ENCODE data around the gene NUDC.

Gene NUDC

DNA sequence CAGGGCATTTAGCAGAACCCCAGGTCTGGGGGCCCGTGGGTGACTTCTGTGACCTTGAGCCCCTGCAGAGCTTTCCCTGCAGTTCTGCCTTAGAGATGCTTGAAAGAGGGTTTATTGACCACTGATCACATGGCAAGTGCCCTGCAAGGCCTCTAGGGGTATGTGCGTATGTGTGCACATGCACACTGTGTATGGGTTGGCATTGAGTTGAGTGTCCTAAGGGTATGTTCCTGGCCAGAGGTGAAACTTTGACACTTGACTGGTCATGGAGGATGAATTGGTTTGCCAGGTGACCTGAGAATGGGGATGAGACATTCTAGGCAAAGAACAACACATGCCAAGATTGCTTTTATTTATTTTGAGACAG lies 17.1 kb downstream of the NUDC start:
- no peaks in the 10 kb centered on the region for H3K27me3 ChIP-seq (ENCODE audit: control insufficient read depth in 3 of 3, insufficient read depth in 3 of 3, low read depth in 1 of 3, low read length in 3 of 3)
- H2BK12ac ChIP-seq (ENCODE audit: low read length), result no peak overlapping the region
- H2AK5ac ChIP-seq (ENCODE audit: low read depth, low read length), result no peak overlapping the region
- H3K9ac ChIP-seq (ENCODE audit: low read depth, low read length, poor library complexity), result no peak overlapping the region
- H2BK15ac ChIP-seq (ENCODE audit: low read length), result no peak overlapping the region
- H3K14ac ChIP-seq (ENCODE audit: low read length), result no peak overlapping the region
- no CpG with 5 or more reads among the region's 2 CpGs for WGBS, 2 donors (ENCODE audit: extremely low coverage in 2 of 2, insufficient read length in 2 of 2, insufficient replicate concordance in 1 of 2)
- H2BK5ac ChIP-seq (ENCODE audit: low read length), result no peak overlapping the region
- H3K23ac ChIP-seq (ENCODE audit: low read depth, low read length, poor library complexity), result no peak overlapping the region
- H3K79me1 ChIP-seq (ENCODE audit: low read depth, low read length), result peaks cover 12% of the 10 kb centered on the region
- no peaks in the 10 kb centered on the region for H3K4me1 ChIP-seq (ENCODE audit: control insufficient read depth in 2 of 2, insufficient read depth in 1 of 2, low read depth in 1 of 2, low read length in 2 of 2)
- peaks cover 31 to 81% of the 10 kb centered on the region in 2 donors for H3K36me3 ChIP-seq (replicated peaks in 1 of 2; ENCODE audit: control insufficient read depth in 2 of 2, insufficient read depth in 2 of 2, low read length in 2 of 2)
- H3K4me2 ChIP-seq (ENCODE audit: insufficient read depth, low read length, poor library complexity, severe bottlenecking), result no peak overlapping the region
- H3K27ac ChIP-seq (replicated peaks; ENCODE audit: low read length), result no peak overlapping the region
- H4K8ac ChIP-seq (ENCODE audit: low read depth, low read length), result no peak overlapping the region
- no peak for DNase-seq (ENCODE audit: low spot score)
- no peak overlapping the region for H3K4me3 ChIP-seq (ENCODE audit: low read length in 2 of 2)
- no peak overlapping the region for H3K4ac ChIP-seq (ENCODE audit: low read length)
- H3K18ac ChIP-seq (ENCODE audit: low read length), result no peak overlapping the region
- H4K91ac ChIP-seq (ENCODE audit: low read depth, low read length, poor library complexity), result no peak overlapping the region
- no peaks in the 10 kb centered on the region for H3K9me3 ChIP-seq (replicated peaks in 1 of 2; ENCODE audit: control insufficient read depth in 2 of 2, insufficient read depth in 1 of 2, low read depth in 1 of 2, low read length in 2 of 2)
- H2AFZ ChIP-seq (ENCODE audit: low read length), result no peak overlapping the region
- H2BK120ac ChIP-seq (ENCODE audit: low read depth, low read length), result no peak overlapping the region

DNA sequence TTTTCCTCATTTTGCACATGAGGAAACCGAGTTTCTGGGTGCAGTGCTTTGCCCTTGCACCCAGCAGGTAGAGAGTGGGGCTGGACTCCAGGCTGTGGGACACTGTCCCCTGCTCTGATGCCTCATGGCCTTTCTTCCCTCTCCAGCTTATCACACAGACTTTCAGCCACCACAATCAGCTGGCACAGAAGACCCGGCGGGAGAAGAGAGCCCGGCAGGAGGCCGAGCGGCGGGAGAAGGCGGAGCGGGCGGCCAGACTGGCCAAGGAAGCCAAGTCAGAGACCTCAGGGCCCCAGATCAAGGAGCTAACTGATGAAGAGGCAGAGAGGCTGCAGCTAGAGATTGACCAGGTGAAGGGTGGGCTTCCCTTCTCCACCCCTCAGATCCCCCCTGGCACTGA lies 19.8 kb downstream of the NUDC start:
- no peak for DNase-seq (ENCODE audit: low spot score)
- no peaks in the 10 kb centered on the region for H3K9me3 ChIP-seq (replicated peaks in 1 of 2; ENCODE audit: control insufficient read depth in 2 of 2, insufficient read depth in 1 of 2, low read depth in 1 of 2, low read length in 2 of 2)
- no peak overlapping the region for H3K4me2 ChIP-seq (ENCODE audit: insufficient read depth, low read length, poor library complexity, severe bottlenecking)
- no peak overlapping the region for H3K27ac ChIP-seq (replicated peaks; ENCODE audit: low read length)
- H3K4me3 ChIP-seq (ENCODE audit: low read length in 2 of 2), result no peak overlapping the region
- H4K8ac ChIP-seq (ENCODE audit: low read depth, low read length), result no peak overlapping the region
- H2BK15ac ChIP-seq (ENCODE audit: low read length), result no peak overlapping the region
- no peak overlapping the region for H2BK12ac ChIP-seq (ENCODE audit: low read length)
- no peak overlapping the region for H4K91ac ChIP-seq (ENCODE audit: low read depth, low read length, poor library complexity)
- no peaks in the 10 kb centered on the region for H3K27me3 ChIP-seq (ENCODE audit: control insufficient read depth in 3 of 3, insufficient read depth in 3 of 3, low read depth in 1 of 3, low read length in 3 of 3)
- no peak overlapping the region for H2BK120ac ChIP-seq (ENCODE audit: low read depth, low read length)
- no peak overlapping the region for H2AFZ ChIP-seq (ENCODE audit: low read length)
- H3K4ac ChIP-seq (ENCODE audit: low read length), result no peak overlapping the region
- no peaks in the 10 kb centered on the region for H3K4me1 ChIP-seq (ENCODE audit: control insufficient read depth in 2 of 2, insufficient read depth in 1 of 2, low read depth in 1 of 2, low read length in 2 of 2)
- H3K9ac ChIP-seq (ENCODE audit: low read depth, low read length, poor library complexity), result no peak overlapping the region
- H3K18ac ChIP-seq (ENCODE audit: low read length), result no peak overlapping the region
- H3K14ac ChIP-seq (ENCODE audit: low read length), result no peak overlapping the region
- no peak overlapping the region for H3K23ac ChIP-seq (ENCODE audit: low read depth, low read length, poor library complexity)
- H3K36me3 ChIP-seq (replicated peaks in 1 of 2; ENCODE audit: control insufficient read depth in 2 of 2, insufficient read depth in 2 of 2, low read length in 2 of 2), result peaks cover 46 to 88% of the 10 kb centered on the region in 2 donors
- H2BK5ac ChIP-seq (ENCODE audit: low read length), result no peak overlapping the region
- H2AK5ac ChIP-seq (ENCODE audit: low read depth, low read length), result no peak overlapping the region
- WGBS, 2 donors (ENCODE audit: extremely low coverage in 2 of 2, insufficient read length in 2 of 2, insufficient replicate concordance in 1 of 2), result no CpG with 5 or more reads among the region's 10 CpGs
- peaks cover 10% of the 10 kb centered on the region for H3K79me1 ChIP-seq (ENCODE audit: low read depth, low read length)

DNA sequence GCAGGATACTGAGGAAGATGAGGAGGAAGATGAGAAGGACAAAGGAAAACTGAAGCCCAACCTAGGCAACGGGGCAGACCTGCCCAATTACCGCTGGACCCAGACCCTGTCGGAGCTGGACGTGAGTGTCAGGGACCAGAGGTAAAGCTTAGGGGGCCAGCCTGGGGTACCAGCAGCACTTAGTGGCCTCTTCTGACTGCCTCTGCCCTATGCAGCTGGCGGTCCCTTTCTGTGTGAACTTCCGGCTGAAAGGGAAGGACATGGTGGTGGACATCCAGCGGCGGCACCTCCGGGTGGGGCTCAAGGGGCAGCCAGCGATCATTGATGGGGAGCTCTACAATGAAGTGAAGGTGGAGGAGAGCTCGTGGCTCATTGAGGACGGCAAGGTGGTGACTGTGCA lies 21.1 kb downstream of the NUDC start:
- no peaks in the 10 kb centered on the region for H3K4me1 ChIP-seq (ENCODE audit: control insufficient read depth in 2 of 2, insufficient read depth in 1 of 2, low read depth in 1 of 2, low read length in 2 of 2)
- peaks cover 0 to 4% of the 10 kb centered on the region in 2 donors for H3K9me3 ChIP-seq (replicated peaks in 1 of 2; ENCODE audit: control insufficient read depth in 2 of 2, insufficient read depth in 1 of 2, low read depth in 1 of 2, low read length in 2 of 2)
- H3K18ac ChIP-seq (ENCODE audit: low read length), result no peak overlapping the region
- H3K14ac ChIP-seq (ENCODE audit: low read length), result no peak overlapping the region
- H3K4me2 ChIP-seq (ENCODE audit: insufficient read depth, low read length, poor library complexity, severe bottlenecking), result no peak overlapping the region
- H2BK120ac ChIP-seq (ENCODE audit: low read depth, low read length), result no peak overlapping the region
- no peak overlapping the region for H2BK15ac ChIP-seq (ENCODE audit: low read length)
- no peak overlapping the region for H2AFZ ChIP-seq (ENCODE audit: low read length)
- H3K23ac ChIP-seq (ENCODE audit: low read depth, low read length, poor library complexity), result peak overlapping the region; percentile 65
- H4K8ac ChIP-seq (ENCODE audit: low read depth, low read length), result no peak overlapping the region
- DNase-seq (ENCODE audit: low spot score), result no peak
- H2BK12ac ChIP-seq (ENCODE audit: low read length), result no peak overlapping the region
- H2BK5ac ChIP-seq (ENCODE audit: low read length), result peak overlapping the region; percentile 53
- no peak overlapping the region for H2AK5ac ChIP-seq (ENCODE audit: low read depth, low read length)
- H3K4ac ChIP-seq (ENCODE audit: low read length), result no peak overlapping the region
- WGBS, 2 donors (ENCODE audit: extremely low coverage in 2 of 2, insufficient read length in 2 of 2, insufficient replicate concordance in 1 of 2), result no CpG with 5 or more reads among the region's 12 CpGs
- H3K4me3 ChIP-seq (ENCODE audit: low read length in 2 of 2), result peak overlapping the region in 1 of 2 donors; percentile 32
- H3K9ac ChIP-seq (ENCODE audit: low read depth, low read length, poor library complexity), result no peak overlapping the region
- peaks cover 47 to 84% of the 10 kb centered on the region in 2 donors for H3K36me3 ChIP-seq (replicated peaks in 1 of 2; ENCODE audit: control insufficient read depth in 2 of 2, insufficient read depth in 2 of 2, low read length in 2 of 2)
- no peaks in the 10 kb centered on the region for H3K27me3 ChIP-seq (ENCODE audit: control insufficient read depth in 3 of 3, insufficient read depth in 3 of 3, low read depth in 1 of 3, low read length in 3 of 3)
- no peak overlapping the region for H3K27ac ChIP-seq (replicated peaks; ENCODE audit: low read length)
- no peak overlapping the region for H4K91ac ChIP-seq (ENCODE audit: low read depth, low read length, poor library complexity)
- peaks cover 6% of the 10 kb centered on the region for H3K79me1 ChIP-seq (ENCODE audit: low read depth, low read length)

DNA sequence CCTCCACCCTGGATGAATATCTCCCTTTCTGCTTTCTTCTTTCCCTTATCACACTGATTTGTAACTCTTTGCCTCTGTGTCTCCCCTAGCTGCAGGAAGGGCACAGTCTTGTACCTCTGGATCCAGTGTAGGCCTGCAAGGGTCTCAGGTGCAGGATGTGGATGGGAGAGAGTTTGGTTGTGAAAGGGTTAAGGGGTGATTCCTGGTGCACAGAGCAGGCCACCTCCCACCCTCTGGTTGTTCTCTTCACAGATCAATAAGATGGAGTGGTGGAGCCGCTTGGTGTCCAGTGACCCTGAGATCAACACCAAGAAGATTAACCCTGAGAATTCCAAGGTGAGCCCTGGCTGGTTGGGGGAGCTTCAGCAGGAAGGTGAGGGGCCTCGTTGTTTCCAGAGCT lies 23.6 kb downstream of the NUDC start:
- Histone ChIP-seq H3K23ac (ENCODE audit: low read depth, low read length, poor library complexity) (no peak overlapping the region), H2AFZ (ENCODE audit: low read length) (no peak overlapping the region), H3K27ac (replicated peaks; ENCODE audit: low read length) (no peak overlapping the region), H3K4me1 (ENCODE audit: control insufficient read depth in 2 of 2, insufficient read depth in 1 of 2, low read depth in 1 of 2, low read length in 2 of 2) (no peaks in the 10 kb centered on the region), H4K8ac (ENCODE audit: low read depth, low read length) (no peak overlapping the region), H3K14ac (ENCODE audit: low read length) (no peak overlapping the region), H3K18ac (ENCODE audit: low read length) (no peak overlapping the region), H3K4me2 (ENCODE audit: insufficient read depth, low read length, poor library complexity, severe bottlenecking) (no peak overlapping the region), H4K91ac (ENCODE audit: low read depth, low read length, poor library complexity) (no peak overlapping the region), H2AK5ac (ENCODE audit: low read depth, low read length) (no peak overlapping the region), H2BK120ac (ENCODE audit: low read depth, low read length) (no peak overlapping the region), H3K36me3 (replicated peaks in 1 of 2; ENCODE audit: control insufficient read depth in 2 of 2, insufficient read depth in 2 of 2, low read length in 2 of 2) (peaks cover 42 to 60% of the 10 kb centered on the region in 2 donors), H3K27me3 (ENCODE audit: control insufficient read depth in 3 of 3, insufficient read depth in 3 of 3, low read depth in 1 of 3, low read length in 3 of 3) (no peaks in the 10 kb centered on the region), H3K9ac (ENCODE audit: low read depth, low read length, poor library complexity) (no peak overlapping the region), H2BK15ac (ENCODE audit: low read length) (no peak overlapping the region), H3K79me1 (ENCODE audit: low read depth, low read length) (peaks cover 4% of the 10 kb centered on the region), H3K4ac (ENCODE audit: low read length) (no peak overlapping the region), H3K4me3 (ENCODE audit: low read length in 2 of 2) (no peak overlapping the region), H2BK12ac (ENCODE audit: low read length) (no peak overlapping the region), H3K9me3 (replicated peaks in 1 of 2; ENCODE audit: control insufficient read depth in 2 of 2, insufficient read depth in 1 of 2, low read depth in 1 of 2, low read length in 2 of 2) (peaks cover 0 to 4% of the 10 kb centered on the region in 2 donors), H2BK5ac (ENCODE audit: low read length) (no peak overlapping the region)
- DNase-seq (ENCODE audit: low spot score), result no peak
- no CpG with 5 or more reads among the region's 2 CpGs for WGBS, 2 donors (ENCODE audit: extremely low coverage in 2 of 2, insufficient read length in 2 of 2, insufficient replicate concordance in 1 of 2)

Measured in neuronal stem cell (in vitro differentiated cells).